T47D (cell line): ENCODE measurements around the gene CAMK2B.

Experiments
- DNase-seq, 2 experiments: peaks; one replicate each; pipeline versions ENCODE4 v3.0.0 to v3.0.0-alpha.2; 2011 to 2012; ENCODE audit warnings: low read depth in 1 of 2, low spot score in 1 of 2
- JUND ChIP-seq: IDR thresholded peaks from 2 replicates; pipeline ENCODE4 v1.6.1; 2012; ENCODE audit warnings: low read depth
- in situ Hi-C: cut with HindIII; loops from 2 replicates; pipeline ENCODE4 v1.10.0; 2016; ENCODE audit warnings: low sequenced_read_pairs, low pct_unique_long_range_greater_than_20kb

Gene CAMK2B

GRCh38 chr7:44326261-44327125, 1.1 kb upstream of the CAMK2B start:
- TF ChIP-seq JUND = no peak
- no peak for DNase-seq
- in situ Hi-C loops = no loop called here

- peak in 1 of 2 experiments; percentile 29 for DNase-seq
- no peak for TF ChIP-seq JUND
These were observed 432 bp upstream of the CAMK2B start for GRCh38 chr7:44325811-44326241.

DNA sequence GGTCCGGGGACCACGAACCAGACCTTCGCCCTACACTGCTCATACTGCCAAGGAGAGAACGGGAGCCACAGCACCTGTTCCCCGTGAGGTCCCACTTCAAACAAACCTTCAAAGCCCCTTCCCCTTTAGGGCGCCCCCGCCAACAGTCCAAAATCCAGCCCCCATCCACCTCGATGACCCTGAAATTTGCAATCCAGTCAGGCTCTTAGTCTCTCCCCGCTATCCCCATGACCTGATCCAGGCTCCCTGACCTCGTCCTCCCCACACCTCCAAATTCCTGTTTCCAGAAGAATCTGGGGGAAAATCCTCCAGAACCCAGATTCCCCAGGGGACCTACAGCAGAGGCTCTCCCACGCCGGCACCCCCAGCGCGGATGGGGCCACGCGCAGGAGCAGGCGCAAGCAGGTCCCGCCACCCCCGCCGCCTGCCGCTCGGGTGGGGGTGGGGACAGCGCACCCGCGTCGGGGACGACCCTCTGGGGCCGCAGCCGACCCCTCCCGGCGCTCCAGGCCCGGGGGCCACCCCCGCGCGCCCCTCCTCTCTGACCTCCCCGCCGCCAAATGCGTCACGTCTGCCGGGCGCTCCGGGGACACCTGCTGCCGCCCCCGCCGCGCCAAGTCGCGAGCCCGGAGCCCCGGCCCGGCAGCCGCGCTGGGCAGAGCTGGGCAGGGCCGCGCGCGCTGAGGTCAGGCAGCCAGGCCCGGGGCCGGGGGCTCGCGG, 753 bp downstream of the CAMK2B start:
- in situ Hi-C loops = no loop called here
- no peak for DNase-seq
- no peak for TF ChIP-seq JUND

More at GRCh38 chr7:44325811-44326241, 432 bp upstream of the CAMK2B start:
- in situ Hi-C loops = no loop called here

DNA sequence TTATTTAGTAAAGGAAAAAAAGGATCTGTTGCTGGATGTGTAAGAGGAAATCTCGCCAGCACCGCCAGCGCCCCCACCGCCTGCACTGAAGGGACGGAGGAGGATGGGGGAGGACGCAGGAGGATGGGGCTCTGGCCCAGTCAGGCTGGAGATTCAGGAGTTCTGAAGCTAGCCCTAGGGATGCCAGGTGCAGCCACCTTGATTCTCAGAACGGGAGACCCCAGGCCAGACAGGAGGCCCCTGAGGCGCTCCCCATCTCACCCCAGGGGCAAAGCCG, 1.3 kb downstream of the CAMK2B start:
- in situ Hi-C loops = no loop called here
- no peak for TF ChIP-seq JUND
- no peak for DNase-seq

- TF ChIP-seq JUND = no peak
- in situ Hi-C loops = no loop called here
- DNase-seq = no peak
These were observed 1.8 kb downstream of the CAMK2B start for GRCh38 chr7:44323381-44324203.

- TF ChIP-seq JUND = no peak
- DNase-seq = peak in 1 of 2 experiments; percentile 38
- in situ Hi-C loops = no loop called here
These were observed 2.6 kb downstream of the CAMK2B start for GRCh38 chr7:44322631-44323363.

DNA sequence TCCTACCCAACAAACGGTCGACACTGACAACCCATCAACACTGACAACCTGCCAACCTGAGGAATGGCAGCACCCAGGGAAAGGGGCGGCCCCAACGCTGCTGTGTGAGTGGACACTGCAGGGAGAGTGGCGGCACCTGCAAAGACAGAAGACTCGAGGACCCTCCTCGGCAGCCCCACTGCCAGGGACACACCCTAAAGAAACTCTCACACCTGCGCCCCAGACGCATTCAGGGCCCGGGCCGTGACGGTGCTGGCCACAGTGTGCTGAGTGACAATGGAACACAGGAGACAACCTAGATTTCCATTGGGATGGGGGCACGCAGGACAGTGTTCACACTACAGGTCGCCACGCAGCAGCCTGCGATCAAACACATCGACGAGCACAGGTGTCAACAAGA, 3.6 kb downstream of the CAMK2B start:
- in situ Hi-C loops = no loop called here
- DNase-seq = no peak
- TF ChIP-seq JUND = no peak

DNA sequence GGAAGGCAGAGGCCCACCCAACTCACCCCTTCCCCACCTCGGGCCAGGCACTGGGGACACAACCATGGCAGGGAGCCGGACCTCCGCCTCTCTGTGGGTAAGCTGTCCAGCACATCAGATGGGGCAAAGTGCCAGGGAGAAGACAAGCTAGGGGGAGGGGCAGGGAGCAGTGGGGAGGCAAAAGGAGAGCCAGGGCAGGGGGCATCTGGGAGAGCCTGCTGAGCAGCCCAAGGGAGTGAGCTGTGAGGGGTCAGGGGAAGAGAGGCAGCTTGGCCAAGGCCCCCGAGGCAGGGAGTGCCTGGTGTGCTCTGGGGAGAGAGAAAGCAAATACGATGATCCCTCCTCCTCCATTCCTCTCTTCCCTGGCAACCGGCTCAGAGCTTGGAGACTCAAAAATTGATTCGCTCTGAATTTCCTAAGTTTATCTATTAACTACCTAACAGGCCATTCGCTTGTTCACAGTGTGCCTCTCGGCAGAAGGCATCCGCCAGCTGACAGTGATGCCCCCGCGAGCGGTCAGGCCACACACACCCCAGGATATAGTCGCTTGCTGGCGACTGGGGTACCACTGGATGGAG, 4.5 kb downstream of the CAMK2B start:
- DNase-seq = peak in 1 of 2 experiments; percentile 53
- in situ Hi-C loops = no loop called here
- TF ChIP-seq JUND = no peak

- TF ChIP-seq JUND = no peak
- no peak for DNase-seq
- in situ Hi-C loops = no loop called here
These were observed 5.3 kb downstream of the CAMK2B start for GRCh38 chr7:44320141-44320540.

DNA sequence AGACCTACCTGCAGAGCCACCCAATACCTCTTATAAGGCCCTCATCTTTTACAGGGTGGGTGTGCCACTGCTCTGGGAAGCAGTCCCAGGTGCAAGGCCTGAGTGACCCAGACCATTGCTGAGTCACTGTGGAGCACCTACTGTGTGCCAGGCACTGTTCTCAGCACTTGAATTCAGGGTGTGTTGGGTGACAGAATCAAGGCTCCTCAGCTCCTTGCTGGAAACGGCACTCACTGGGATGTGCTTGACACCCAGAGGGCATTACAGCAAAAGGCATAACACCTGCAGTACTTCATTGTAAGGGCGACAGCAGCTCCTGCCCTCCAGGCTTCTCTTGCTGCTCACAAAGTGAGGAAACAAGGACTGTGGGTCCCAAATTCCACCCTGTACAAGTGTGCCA, 7.1 kb downstream of the CAMK2B start:
- in situ Hi-C loops = no loop called here
- no peak for TF ChIP-seq JUND
- DNase-seq = no peak

DNA sequence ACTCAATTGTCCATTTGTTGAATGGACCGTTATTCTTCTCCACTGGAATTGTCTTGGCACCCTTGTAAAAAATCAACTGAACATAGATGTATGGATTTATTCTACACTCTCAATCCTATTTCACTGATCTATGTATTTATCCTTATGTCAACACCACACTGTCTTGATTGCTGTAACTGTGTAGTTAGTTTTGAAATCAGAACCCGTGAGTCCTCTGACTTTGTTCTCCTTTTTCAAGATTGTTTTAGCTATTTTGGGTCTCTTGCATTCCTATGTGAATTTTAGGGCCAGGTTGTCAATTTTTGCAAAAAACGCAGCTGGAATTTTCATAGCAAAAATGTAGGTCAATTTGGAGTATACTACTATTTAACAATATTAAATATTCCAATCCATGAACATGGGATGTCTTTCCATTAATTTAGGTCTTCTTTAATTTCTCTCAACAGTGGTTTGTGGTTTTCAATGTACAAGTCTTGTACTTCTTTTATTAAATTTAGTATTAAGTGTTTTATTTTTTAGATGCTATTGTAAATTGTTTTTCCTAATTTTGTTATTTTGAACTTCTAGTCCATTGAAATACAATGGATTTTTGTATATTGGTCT, 10.0 kb downstream of the CAMK2B start:
- in situ Hi-C loops = no loop called here
- TF ChIP-seq JUND = no peak
- no peak for DNase-seq

GRCh38 chr7:44313621-44314031, 11.8 kb downstream of the CAMK2B start:
- DNase-seq = no peak
- no peak for TF ChIP-seq JUND
- in situ Hi-C loops = no loop called here
